ENCODE data around the gene ATP13A4.

ATP13A4 gene

DNA sequence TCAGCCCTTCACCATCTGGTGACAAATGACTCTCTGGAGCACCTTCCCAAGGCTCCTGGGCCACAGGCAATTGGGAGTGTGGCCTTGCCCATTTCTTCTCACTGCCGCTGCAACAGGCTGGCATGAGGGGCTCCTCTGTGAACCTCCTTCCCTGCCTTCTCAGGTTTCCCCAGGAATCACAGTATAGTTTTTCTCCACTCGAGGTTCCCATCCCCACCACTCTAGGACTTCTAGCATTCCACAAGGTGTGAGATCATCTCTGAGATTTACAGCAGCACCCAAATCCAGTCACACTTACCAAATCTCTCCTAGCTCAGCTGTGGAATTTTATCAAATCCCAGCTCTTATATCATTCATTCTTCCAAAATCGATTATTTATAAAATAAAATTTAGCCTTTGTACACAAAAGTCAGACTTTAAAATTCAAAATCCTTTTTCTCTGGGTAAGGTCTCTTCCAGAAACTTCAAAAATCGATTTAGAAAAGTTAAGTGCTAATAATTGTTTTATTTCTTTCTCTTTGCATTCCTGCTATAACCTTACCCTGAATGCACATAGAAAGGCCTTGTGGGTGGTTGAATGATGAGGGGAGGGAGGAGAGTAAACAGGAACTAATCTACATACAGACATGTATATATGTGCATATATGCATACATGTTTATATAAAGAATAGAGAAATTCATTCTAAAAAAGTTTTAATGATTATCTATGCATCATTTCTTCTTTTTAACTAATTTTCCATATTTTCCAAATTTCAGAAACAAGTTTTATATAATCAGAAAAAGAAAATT, 18.9 kb upstream of the ATP13A4 start (continued):
- TF ChIP-seq, protein P1, sequence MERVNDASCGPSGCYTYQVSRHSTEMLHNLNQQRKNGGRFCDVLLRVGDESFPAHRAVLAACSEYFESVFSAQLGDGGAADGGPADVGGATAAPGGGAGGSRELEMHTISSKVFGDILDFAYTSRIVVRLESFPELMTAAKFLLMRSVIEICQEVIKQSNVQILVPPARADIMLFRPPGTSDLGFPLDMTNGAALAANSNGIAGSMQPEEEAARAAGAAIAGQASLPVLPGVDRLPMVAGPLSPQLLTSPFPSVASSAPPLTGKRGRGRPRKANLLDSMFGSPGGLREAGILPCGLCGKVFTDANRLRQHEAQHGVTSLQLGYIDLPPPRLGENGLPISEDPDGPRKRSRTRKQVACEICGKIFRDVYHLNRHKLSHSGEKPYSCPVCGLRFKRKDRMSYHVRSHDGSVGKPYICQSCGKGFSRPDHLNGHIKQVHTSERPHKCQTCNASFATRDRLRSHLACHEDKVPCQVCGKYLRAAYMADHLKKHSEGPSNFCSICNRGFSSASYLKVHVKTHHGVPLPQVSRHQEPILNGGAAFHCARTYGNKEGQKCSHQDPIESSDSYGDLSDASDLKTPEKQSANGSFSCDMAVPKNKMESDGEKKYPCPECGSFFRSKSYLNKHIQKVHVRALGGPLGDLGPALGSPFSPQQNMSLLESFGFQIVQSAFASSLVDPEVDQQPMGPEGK (CRISPR knock-in tag; IDR thresholded peaks at IDR 0.05; ENCODE audit: borderline replicate concordance): no peak
- TF ChIP-seq ISL1 (CRISPR knock-in tag; IDR thresholded peaks at IDR 0.05): no peak
- TF ChIP-seq PPARA (CRISPR knock-in tag; IDR thresholded peaks at IDR 0.05; ENCODE audit: borderline replicate concordance): no peak
- no peak for TF ChIP-seq RARB (CRISPR knock-in tag; IDR thresholded peaks at IDR 0.05)

DNA sequence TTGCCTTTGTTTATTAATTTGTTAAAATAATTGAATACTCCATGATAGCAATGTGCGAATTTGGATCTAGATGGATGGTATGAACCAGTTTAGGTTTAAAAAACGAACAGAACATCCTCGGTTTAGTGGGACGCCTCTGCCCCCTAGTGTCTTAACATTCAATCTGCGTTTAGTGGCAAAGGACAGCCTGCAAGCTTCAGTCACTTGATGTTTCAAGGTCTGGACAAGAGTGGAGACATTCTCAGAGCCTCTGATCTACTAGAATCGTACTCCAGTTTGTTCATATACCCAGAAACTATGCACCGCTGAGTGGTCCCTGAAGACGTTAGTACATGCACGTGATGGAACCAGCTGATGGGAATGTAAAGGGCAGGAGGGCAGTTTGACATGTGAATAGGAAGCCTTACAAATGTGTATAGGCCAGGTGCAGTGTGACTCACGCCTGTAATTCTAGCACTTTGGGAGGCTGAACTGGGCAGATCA, 17.8 kb upstream of the ATP13A4 start:
- no peak for TF ChIP-seq RARB (CRISPR knock-in tag; IDR thresholded peaks at IDR 0.05)
- TF ChIP-seq, protein P2, sequence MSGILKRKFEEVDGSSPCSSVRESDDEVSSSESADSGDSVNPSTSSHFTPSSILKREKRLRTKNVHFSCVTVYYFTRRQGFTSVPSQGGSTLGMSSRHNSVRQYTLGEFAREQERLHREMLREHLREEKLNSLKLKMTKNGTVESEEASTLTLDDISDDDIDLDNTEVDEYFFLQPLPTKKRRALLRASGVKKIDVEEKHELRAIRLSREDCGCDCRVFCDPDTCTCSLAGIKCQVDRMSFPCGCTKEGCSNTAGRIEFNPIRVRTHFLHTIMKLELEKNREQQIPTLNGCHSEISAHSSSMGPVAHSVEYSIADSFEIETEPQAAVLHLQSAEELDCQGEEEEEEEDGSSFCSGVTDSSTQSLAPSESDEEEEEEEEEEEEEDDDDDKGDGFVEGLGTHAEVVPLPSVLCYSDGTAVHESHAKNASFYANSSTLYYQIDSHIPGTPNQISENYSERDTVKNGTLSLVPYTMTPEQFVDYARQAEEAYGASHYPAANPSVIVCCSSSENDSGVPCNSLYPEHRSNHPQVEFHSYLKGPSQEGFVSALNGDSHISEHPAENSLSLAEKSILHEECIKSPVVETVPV (CRISPR knock-in tag; IDR thresholded peaks at IDR 0.05): no peak
- no peak for TF ChIP-seq ZNF70 (CRISPR knock-in tag; IDR thresholded peaks at IDR 0.05)
- TF ChIP-seq TCF4 (CRISPR knock-in tag; IDR thresholded peaks at IDR 0.05; ENCODE audit: borderline replicate concordance): no peak
- TF ChIP-seq, protein P3, sequence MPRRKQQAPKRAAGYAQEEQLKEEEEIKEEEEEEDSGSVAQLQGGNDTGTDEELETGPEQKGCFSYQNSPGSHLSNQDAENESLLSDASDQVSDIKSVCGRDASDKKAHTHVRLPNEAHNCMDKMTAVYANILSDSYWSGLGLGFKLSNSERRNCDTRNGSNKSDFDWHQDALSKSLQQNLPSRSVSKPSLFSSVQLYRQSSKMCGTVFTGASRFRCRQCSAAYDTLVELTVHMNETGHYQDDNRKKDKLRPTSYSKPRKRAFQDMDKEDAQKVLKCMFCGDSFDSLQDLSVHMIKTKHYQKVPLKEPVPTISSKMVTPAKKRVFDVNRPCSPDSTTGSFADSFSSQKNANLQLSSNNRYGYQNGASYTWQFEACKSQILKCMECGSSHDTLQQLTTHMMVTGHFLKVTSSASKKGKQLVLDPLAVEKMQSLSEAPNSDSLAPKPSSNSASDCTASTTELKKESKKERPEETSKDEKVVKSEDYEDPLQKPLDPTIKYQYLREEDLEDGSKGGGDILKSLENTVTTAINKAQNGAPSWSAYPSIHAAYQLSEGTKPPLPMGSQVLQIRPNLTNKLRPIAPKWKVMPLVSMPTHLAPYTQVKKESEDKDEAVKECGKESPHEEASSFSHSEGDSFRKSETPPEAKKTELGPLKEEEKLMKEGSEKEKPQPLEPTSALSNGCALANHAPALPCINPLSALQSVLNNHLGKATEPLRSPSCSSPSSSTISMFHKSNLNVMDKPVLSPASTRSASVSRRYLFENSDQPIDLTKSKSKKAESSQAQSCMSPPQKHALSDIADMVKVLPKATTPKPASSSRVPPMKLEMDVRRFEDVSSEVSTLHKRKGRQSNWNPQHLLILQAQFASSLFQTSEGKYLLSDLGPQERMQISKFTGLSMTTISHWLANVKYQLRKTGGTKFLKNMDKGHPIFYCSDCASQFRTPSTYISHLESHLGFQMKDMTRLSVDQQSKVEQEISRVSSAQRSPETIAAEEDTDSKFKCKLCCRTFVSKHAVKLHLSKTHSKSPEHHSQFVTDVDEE (CRISPR knock-in tag; IDR thresholded peaks at IDR 0.05): no peak
- no peak for TF ChIP-seq ZFP3 (CRISPR knock-in tag; IDR thresholded peaks at IDR 0.05)
- TF ChIP-seq GLIS3 (CRISPR knock-in tag; IDR thresholded peaks at IDR 0.05): no peak
- no peak for TF ChIP-seq CSDC2 (CRISPR knock-in tag; IDR thresholded peaks at IDR 0.05)
- TF ChIP-seq, protein P1 (CRISPR knock-in tag; IDR thresholded peaks at IDR 0.05; ENCODE audit: borderline replicate concordance): no peak
- no peak for TF ChIP-seq ZNF565 (CRISPR knock-in tag; conservative IDR thresholded peaks at IDR 0.05; ENCODE audit: low read depth)
- TF ChIP-seq SNAI2 (CRISPR knock-in tag; IDR thresholded peaks at IDR 0.05): no peak
- no peak for TF ChIP-seq ARNTL (CRISPR knock-in tag; IDR thresholded peaks at IDR 0.05; ENCODE audit: borderline replicate concordance, low read depth)
- TF ChIP-seq PPARA (CRISPR knock-in tag; IDR thresholded peaks at IDR 0.05; ENCODE audit: borderline replicate concordance): no peak
- TF ChIP-seq ISL1 (CRISPR knock-in tag; IDR thresholded peaks at IDR 0.05): no peak
- TF ChIP-seq, protein P4, sequence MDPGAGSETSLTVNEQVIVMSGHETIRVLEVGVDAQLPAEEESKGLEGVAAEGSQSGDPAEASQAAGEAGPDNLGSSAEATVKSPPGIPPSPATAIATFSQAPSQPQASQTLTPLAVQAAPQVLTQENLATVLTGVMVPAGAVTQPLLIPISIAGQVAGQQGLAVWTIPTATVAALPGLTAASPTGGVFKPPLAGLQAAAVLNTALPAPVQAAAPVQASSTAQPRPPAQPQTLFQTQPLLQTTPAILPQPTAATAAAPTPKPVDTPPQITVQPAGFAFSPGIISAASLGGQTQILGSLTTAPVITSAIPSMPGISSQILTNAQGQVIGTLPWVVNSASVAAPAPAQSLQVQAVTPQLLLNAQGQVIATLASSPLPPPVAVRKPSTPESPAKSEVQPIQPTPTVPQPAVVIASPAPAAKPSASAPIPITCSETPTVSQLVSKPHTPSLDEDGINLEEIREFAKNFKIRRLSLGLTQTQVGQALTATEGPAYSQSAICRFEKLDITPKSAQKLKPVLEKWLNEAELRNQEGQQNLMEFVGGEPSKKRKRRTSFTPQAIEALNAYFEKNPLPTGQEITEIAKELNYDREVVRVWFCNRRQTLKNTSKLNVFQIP (CRISPR knock-in tag; IDR thresholded peaks at IDR 0.05; ENCODE audit: borderline replicate concordance, low read depth): no peak
- TF ChIP-seq OSR1 (CRISPR knock-in tag; IDR thresholded peaks at IDR 0.05): no peak
- TF ChIP-seq, protein P5, sequence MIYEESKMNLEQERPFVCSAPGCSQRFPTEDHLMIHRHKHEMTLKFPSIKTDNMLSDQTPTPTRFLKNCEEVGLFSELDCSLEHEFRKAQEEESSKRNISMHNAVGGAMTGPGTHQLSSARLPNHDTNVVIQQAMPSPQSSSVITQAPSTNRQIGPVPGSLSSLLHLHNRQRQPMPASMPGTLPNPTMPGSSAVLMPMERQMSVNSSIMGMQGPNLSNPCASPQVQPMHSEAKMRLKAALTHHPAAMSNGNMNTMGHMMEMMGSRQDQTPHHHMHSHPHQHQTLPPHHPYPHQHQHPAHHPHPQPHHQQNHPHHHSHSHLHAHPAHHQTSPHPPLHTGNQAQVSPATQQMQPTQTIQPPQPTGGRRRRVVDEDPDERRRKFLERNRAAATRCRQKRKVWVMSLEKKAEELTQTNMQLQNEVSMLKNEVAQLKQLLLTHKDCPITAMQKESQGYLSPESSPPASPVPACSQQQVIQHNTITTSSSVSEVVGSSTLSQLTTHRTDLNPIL (CRISPR knock-in tag; IDR thresholded peaks at IDR 0.05; ENCODE audit: low read depth): no peak
- peak; percentile 94 for ATAC-seq
